ENCODE results near the gene LDAF1.
"Not testable (repeated sequence)": the region's sequence is repeated elsewhere in the genome, so short reads cannot be mapped to it uniquely, and the experiment has no call there.

DNA sequence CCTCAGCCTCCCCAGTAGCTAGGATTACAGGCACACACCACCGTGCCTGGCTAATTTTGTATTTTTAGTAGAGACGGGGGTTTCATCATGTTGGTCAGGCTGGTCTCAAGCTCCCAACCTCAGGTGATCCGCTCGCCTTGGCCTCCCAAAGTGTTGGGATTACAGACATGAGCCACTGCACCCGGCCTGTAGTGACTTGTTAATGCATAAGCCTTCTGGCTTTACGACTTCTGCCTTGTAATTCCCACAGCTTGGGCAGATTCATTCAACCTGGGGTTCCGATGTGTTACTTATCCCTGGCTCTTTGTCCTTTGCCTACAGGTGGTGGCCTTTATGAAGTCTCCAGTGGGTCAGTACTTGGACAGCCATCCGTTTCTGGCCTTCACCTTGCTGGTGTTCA is 11.6 kb downstream of the LDAF1 start:
- TF ChIP-seq, protein P1, sequence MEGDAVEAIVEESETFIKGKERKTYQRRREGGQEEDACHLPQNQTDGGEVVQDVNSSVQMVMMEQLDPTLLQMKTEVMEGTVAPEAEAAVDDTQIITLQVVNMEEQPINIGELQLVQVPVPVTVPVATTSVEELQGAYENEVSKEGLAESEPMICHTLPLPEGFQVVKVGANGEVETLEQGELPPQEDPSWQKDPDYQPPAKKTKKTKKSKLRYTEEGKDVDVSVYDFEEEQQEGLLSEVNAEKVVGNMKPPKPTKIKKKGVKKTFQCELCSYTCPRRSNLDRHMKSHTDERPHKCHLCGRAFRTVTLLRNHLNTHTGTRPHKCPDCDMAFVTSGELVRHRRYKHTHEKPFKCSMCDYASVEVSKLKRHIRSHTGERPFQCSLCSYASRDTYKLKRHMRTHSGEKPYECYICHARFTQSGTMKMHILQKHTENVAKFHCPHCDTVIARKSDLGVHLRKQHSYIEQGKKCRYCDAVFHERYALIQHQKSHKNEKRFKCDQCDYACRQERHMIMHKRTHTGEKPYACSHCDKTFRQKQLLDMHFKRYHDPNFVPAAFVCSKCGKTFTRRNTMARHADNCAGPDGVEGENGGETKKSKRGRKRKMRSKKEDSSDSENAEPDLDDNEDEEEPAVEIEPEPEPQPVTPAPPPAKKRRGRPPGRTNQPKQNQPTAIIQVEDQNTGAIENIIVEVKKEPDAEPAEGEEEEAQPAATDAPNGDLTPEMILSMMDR (conservative IDR thresholded peaks at IDR 0.05 in 1 of 2, IDR thresholded peaks at IDR 0.05 in 1 of 2; ENCODE audit: low read depth in 1 of 2, low read length in 2 of 2) = not testable (repeated sequence)
- TF ChIP-seq EZH2 (IDR thresholded peaks at IDR 0.05; ENCODE audit: low read length, missing control alignments) = not testable (repeated sequence)
